Measurements from ENCODE around the gene IGF1. TPM values are rescaled to one million over a fixed set of nuclear protein-coding genes. Genes with fewer than 3 reads are reported as not detected.

IGF1 gene
- total RNA-seq, 1 donor, result under 0.01 TPM

DNA sequence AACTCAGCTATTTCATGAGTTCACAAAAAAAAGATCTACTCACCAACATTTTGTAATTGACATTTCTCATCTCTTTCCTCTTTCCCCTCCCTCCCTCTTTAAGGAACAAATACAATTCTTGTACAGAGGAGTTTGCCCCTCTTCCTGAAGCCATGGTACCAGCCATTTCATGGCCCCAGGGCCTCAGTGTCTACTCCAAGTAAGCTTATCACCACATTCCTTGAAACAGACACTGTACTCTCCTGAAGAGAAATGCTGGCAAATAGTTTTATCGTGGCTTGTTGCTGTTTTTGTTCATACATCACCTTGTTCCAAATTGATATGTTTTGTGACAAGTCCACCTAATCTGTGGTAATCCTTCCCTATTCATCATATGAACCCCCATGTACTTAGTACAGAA is 29.7 kb upstream of the IGF1 start:
- no peak for DNase-seq (ENCODE audit: low read depth)
- TF ChIP-seq, protein P1, sequence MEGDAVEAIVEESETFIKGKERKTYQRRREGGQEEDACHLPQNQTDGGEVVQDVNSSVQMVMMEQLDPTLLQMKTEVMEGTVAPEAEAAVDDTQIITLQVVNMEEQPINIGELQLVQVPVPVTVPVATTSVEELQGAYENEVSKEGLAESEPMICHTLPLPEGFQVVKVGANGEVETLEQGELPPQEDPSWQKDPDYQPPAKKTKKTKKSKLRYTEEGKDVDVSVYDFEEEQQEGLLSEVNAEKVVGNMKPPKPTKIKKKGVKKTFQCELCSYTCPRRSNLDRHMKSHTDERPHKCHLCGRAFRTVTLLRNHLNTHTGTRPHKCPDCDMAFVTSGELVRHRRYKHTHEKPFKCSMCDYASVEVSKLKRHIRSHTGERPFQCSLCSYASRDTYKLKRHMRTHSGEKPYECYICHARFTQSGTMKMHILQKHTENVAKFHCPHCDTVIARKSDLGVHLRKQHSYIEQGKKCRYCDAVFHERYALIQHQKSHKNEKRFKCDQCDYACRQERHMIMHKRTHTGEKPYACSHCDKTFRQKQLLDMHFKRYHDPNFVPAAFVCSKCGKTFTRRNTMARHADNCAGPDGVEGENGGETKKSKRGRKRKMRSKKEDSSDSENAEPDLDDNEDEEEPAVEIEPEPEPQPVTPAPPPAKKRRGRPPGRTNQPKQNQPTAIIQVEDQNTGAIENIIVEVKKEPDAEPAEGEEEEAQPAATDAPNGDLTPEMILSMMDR (IDR thresholded peaks at IDR 0.05; ENCODE audit: insufficient read depth, low read depth, low read length), result no peak
- H3K4me3 ChIP-seq (ENCODE audit: low read depth, low read length), result no peak overlapping the region

DNA sequence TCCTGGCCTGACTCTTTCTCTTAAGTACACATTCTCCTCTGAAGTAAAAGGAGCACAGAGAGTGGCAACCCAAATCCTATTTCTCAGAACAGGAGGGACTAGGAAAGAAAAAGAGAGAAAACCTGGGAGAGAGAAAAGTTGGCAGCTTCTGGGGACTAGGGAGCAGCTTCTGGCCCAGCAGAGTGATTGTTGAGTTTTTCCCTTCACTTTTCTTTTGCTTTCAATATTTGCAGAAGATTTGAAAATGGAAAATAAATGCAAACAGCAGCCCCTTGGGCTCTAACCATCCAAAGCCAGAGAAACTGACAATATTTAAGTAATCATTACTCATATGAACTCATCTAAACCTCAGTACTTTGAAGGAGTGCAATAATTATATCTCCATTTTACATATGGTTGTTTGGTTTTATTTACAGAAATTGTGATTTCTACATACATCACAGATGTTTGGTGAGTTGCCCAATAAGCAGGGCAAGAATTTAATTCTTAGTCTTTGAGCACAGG is 28.8 kb upstream of the IGF1 start:
- H3K4me3 ChIP-seq (ENCODE audit: low read depth, low read length), result no peak overlapping the region
- DNase-seq (ENCODE audit: low read depth), result no peak
- TF ChIP-seq, protein P1 (IDR thresholded peaks at IDR 0.05; ENCODE audit: insufficient read depth, low read depth, low read length), result no peak

DNA sequence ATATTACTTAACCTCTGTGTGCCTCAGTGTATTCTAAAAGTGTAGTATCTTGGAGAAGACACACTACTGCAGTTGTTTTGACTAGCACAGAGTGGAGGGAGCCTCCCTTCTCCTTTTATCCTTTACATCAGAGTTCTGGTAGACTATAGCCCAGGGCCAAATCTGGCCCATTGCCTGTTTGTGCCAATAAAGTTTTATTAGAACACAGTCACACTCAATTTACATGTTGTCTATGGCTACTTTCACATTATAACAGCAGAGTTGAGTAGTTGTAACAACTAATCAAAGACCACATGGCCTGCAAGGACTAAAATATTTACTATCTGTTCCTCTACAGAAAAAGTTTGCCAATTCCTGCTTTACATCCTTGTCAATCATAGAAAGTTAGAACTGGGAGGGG is 27.7 kb upstream of the IGF1 start:
- DNase-seq (ENCODE audit: low read depth), result no peak
- TF ChIP-seq, protein P1 (IDR thresholded peaks at IDR 0.05; ENCODE audit: insufficient read depth, low read depth, low read length), result no peak
- no peak overlapping the region for H3K4me3 ChIP-seq (ENCODE audit: low read depth, low read length)

DNA sequence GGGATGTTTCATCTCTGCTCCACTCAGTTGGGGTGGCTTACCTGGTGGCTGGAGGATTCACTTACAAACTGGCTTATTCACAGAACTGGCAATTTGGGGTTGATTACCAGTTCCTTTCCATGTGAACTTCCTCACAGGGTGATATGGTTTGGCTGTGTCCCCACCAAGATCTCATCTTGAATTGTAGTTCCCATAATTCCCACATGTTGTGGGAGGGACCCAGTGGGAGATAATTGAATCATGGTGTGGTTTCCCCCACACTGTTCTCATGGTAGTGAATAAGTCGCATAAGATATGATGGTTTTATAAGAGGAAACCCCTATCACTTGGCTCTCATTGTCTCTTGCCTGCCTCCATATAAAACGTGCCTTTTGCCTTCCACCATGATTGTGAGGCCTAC is 26.9 kb upstream of the IGF1 start:
- no peak for DNase-seq (ENCODE audit: low read depth)
- H3K4me3 ChIP-seq (ENCODE audit: low read depth, low read length), result no peak overlapping the region
- TF ChIP-seq, protein P1 (IDR thresholded peaks at IDR 0.05; ENCODE audit: insufficient read depth, low read depth, low read length), result no peak

DNA sequence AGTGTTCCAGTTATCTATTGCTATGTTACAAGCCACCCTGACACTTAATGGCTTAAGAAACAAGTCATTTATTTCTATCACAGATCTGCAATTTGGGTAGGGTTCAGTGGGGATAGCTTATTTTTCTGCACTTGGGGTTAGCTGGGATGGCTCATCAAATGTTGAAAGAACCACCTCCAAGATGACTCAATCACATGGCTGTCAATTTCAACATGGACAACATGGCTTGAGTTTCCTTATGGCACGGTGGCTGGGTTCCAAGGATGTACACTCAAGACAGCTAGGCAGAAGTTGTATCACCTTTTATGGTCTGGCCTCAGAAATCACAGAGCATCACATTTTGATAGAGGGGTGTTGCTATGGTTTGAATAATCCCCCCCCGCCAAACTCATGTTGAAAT is 24.5 kb upstream of the IGF1 start:
- TF ChIP-seq, protein P1 (IDR thresholded peaks at IDR 0.05; ENCODE audit: insufficient read depth, low read depth, low read length), result no peak
- no peak for DNase-seq (ENCODE audit: low read depth)
- H3K4me3 ChIP-seq (ENCODE audit: low read depth, low read length), result no peak overlapping the region

DNA sequence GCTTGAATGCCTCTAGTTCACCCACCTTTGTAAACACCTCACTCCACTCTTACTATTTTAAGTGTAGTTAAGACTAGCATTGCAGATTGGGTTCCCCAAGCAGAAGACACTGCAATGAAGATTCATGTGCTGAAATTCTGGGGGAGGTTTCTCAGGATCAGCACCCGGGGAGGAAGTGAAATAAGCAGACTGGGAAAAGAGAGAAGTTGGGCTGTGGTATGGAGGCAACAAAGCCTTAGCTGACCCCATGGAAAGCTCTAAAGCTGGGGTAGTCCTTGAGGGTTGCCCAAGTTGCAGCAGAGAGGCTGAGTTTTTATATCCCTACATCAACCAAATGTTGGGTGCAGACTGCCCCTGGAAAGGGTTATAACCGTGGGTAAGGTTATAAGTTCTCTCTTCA is 23.9 kb upstream of the IGF1 start:
- DNase-seq (ENCODE audit: low read depth), result no peak
- H3K4me3 ChIP-seq (ENCODE audit: low read depth, low read length), result no peak overlapping the region
- TF ChIP-seq, protein P1 (IDR thresholded peaks at IDR 0.05; ENCODE audit: insufficient read depth, low read depth, low read length), result no peak

DNA sequence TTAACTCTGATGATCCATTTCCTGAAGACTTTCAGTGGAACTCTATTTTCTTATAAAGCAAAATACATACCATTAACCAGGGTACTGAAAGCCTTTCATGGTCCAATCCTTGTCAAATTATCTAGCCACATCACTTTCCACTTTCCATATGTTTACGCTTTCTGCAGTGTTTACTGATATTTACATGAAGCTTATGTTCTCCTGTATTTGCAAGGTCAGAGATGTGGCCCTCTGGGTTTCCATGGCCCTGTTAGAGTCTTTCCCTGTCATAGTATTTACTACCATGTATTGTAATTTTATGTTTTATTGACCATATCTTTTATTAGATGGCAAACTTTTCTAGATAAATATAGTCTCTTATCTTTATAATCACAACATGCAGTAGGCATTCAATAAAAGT is 23.5 kb upstream of the IGF1 start:
- no peak overlapping the region for H3K4me3 ChIP-seq (ENCODE audit: low read depth, low read length)
- TF ChIP-seq, protein P1 (IDR thresholded peaks at IDR 0.05; ENCODE audit: insufficient read depth, low read depth, low read length), result no peak
- DNase-seq (ENCODE audit: low read depth), result no peak

Data from fibroblast of villous mesenchyme (primary cell).